GM19043 (cell line): ENCODE data around the gene ASTL.
"Not testable (repeated sequence)": the region's sequence is repeated elsewhere in the genome, so short reads cannot be mapped to it uniquely, and the experiment has no call there.

Experiments
- ATAC-seq: cut with Tn5 transposase; IDR thresholded peaks from one replicate; pipeline ENCODE4 v1.9.1; 2021; ENCODE audit warnings: low read depth; ENCODE audit not compliant: unreplicated experiment

The ASTL gene

DNA sequence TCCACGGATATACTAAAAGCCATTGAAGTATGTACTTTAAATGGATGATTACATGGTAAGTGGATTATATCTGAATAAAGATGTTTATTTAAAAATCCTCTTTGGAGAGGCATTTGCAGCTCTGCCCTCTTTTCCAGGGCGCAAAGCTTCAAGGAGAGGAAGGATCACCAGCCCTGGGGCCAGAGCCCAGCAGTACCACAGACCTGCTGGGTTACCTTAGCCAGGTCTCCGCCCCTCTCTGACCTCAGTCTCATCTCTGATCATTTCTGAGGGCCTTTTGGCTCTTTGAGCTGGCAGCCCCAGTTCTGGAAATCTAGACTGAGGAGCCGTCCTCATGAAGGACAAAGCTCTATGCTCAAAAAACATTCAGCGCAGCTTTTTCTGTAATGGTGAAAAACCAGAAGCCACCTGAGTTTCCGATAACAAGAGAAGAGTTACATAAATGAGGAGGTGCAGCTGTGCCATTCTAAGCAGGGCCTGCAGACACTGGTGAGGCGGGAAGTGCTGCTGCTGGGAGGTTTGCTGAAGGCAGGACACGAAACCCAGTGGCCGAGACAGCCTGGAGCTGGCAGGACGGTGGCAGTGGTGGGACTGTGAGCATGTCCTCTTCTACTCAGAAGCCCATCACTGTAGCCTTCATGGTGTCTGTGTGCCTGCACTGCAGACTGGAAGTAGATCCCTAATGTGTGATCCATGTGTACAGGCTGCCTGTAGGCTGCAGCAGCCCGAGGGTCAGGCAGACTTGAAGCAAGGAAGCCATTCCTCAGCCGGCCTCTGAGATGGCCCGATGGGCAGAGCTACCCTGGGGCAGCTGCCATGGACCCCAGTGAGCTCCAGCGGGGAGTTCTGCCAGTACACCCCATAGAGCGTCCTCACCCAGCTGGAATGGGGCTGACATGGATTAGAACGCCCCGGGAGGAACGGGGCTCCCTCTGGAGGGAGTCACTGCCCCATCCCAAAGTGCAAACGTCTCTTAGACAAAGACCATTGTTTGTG is 49.7 kb downstream of the ASTL start:
- no peak for ATAC-seq

DNA sequence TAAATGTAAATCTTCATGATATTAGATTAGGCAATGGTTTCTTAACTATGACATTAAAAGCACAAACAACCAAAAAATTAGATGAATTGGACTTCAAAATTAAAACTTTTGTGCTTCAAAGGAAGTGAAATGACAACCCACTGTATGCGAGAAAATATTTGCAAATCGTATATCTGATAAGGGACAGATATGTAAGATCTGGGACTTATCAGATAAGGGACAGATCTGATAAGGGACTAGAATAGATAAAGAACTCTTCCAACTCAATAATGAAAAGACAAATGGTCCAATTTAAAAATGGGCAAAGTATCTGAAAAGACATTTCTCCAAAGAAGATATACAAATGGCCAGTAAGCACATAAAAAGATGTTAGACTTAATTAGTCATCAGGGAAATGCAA is 51.2 kb downstream of the ASTL start:
- ATAC-seq, result no peak

GRCh38 chr2:96085541-96086355 is 52.6 kb downstream of the ASTL start:
- ATAC-seq, result no peak

DNA sequence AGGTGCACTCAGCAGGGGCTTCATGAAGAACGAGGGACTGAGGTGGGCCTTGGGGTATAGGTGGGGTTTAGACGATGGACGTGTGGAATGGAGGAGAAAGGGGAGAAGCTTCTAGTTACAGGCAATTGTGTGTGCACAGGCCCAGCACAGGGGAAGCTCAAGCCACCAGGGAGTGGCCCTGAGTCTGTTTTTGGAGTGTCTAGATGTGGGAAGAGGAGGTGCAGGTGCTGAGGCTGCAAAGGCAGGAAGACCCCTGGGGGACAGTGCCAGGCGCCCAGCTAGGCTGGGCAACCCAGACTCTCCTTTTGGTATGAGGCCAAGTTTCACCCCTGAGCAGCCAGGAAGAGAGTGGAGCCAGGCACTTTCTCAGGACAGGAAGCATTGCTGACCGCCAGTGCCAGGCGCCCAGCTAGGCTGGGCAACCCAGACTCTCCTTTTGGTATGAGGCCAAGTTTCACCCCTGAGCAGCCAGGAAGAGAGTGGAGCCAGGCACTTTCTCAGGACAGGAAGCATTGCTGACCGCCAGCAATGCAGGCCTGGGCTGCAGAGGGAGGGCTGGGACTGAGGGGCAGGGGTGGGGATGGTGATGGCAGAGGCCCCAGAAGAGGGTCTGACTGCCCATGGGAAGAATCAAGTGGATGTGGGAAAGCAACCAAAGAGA is 53.3 kb downstream of the ASTL start:
- not testable (repeated sequence) for ATAC-seq

DNA sequence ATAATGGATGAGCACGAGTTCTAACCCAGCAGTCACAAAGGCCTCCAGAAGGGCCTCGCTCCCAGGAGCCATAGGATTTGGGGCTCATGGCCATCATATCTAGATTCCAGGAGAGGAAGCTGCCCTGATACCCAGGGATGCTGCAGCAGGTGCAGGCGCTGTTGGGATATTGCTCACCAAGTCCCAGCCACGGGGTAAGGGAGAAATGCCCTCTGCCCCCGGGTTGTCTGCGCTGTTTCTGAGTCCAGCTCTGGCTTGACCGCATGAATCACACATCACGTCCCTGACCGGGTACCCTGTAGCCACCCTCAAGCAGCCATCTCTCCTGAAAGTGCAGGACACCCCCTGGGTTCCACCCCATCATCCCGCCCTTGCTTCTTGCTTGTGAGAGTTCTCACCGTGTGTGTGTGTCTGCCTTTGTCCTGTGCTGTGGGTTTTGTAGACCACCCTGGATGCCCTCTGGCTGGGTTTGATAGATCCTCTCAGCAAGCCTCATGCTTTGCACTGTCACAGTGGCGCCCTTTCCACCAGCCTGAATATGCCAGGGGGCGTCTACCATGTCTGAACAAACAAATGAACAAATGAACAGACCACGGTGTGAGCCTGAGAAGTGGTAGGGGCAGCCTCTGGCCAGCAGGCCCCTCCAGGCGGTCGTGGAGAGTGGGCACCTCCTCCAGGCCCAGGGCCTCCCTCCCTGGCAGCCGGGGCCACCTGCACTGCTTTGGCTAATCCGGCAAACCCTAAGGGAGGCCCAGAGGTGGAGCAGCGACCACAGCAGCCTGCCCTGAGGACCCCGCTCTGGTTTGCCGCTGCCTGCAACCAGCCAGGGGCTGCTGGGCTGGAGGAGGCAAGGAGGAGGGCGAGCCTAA is 54.1 kb downstream of the ASTL start:
- no peak for ATAC-seq

- ATAC-seq, result no peak
Observed at GRCh38 chr2:96083064-96083939, 55.0 kb downstream of the ASTL start.

GRCh38 chr2:96082211-96083063 is 55.9 kb downstream of the ASTL start:
- no peak for ATAC-seq

DNA sequence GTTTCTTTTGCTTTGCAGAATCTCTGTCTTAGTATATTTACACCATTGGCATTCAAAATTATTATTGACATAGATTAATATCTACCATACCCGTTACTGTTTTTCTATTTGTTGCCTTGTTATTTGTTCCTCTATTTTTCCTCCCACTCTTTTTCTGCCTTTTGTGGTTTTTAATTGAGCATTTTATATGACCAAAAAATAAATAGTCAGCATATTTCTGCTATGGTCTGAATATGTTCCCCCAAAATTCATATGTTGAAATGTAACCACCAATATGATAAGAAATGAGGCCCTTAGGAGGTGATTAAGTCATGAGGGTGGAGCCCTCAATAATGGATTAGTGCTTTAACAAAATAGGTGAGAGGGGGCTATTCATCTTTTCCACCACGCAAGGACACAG is 57.3 kb downstream of the ASTL start:
- no peak for ATAC-seq

GRCh38 chr2:96075199-96075771 is 63.0 kb downstream of the ASTL start:
- no peak for ATAC-seq

DNA sequence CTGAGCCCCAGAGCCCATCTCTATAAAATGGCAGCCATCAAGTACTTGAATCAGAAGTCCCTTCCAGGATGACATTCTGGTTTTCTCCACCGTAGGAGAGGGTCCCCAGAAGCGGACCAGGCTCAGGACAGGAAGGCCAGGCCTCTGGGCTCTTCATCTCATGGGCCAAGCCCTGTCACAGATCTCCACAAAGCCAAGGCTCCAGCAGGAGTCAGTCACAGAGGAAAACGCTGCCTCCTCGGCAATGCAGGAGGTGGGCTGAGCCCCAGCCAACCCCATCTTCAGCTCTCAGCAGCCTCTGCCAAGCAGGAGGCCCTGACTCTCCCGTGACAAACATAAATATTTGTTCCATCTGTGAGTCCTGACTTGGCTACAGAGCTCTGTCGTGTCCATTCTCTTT is 64.1 kb downstream of the ASTL start:
- no peak for ATAC-seq

DNA sequence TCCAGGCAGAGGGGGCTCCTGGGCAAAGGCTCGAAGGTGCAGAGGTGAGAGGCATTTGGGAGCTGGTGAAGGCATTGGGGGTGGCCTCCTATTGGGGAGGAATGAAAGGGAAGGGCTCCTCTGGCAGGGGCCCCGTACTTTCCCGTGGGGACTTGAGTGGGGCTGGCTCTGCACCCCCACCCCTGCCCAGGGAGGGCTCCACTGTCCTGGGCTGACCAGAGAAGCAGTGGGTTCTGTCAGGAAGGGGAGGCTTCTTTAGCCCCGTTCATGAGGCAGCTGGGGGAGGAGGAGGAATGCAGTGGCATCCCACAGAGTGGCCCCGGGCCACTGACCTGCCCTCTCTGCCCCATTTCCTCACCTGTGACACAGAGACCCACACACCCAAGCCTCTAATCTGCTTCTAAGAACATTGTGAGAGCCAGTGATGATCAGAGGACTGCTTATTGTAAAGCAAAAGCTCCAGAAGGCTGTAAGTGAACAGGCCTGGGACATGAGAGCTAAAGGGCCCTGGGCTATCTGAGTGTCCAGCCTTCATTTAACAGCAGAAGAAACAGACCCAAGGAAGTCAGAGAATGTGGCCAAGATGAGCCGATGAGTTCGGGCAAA is 65.0 kb downstream of the ASTL start:
- no peak for ATAC-seq
